Muscle layer of colon (tissue), 2 donors: Measurements from ENCODE around the gene FOXM1.
A peak's percentile ranks its signal among the peaks of the same experiment; 100 is the strongest.

Experiments used
- H3K27ac ChIP-seq: one replicate; pipeline ENCODE4 v1.7.0; 2013; ENCODE audit warnings: low read depth, mild to moderate bottlenecking, low read length, moderate library complexity
- H3K27me3 ChIP-seq, 2 donors: one replicate each; pipeline ENCODE4 v1.7.0; 2013; ENCODE audit warnings: low read length in 2 of 2, mild to moderate bottlenecking in 2 of 2; ENCODE audit not compliant: insufficient read depth in 2 of 2, control insufficient read depth in 1 of 2
- H3K36me3 ChIP-seq: one replicate; pipeline ENCODE4 v1.7.0; 2013; ENCODE audit warnings: mild to moderate bottlenecking, low read length; ENCODE audit not compliant: insufficient read depth
- H3K4me1 ChIP-seq: one replicate; pipeline ENCODE4 v1.7.0; 2013; ENCODE audit warnings: mild to moderate bottlenecking, low read length; ENCODE audit not compliant: insufficient read depth
- H3K4me3 ChIP-seq, 2 donors: one replicate each; pipeline ENCODE4 v1.7.0; 2013; ENCODE audit warnings: low read length in 2 of 2, low read depth in 1 of 2, mild to moderate bottlenecking in 1 of 2, moderate library complexity in 1 of 2
- H3K9ac ChIP-seq: one replicate; pipeline ENCODE4 v1.7.0; 2013; ENCODE audit warnings: low read length
- H3K9me3 ChIP-seq: one replicate; pipeline ENCODE4 v1.7.0; 2013; ENCODE audit warnings: mild to moderate bottlenecking, low read length
- donor health status: abdominal sarcoma.
- donor health status: Adenocarcinoma of cecum.

Gene FOXM1

GRCh38 chr12:2877047-2877952 lies at the start of gene FOXM1, which contains the start of gene RHNO1:
Gene FOXM1, minus strand, starts transcription at chr12:2877174. Its CDS starts 2,696 bp downstream, at chr12:2874478.
Gene RHNO1, plus strand, starts transcription at chr12:2877223. Its CDS starts 8,144 bp downstream, at chr12:2885367.
- no peaks in the 10 kb centered on the region for H3K9me3 ChIP-seq
- H3K4me3 ChIP-seq, result peak within 1 kb of the TSS; percentile 74 to 83
- H3K27me3 ChIP-seq, result no peaks in the 10 kb centered on the region
- no peaks in the 10 kb centered on the region for H3K36me3 ChIP-seq
- H3K4me1 ChIP-seq, result peaks cover 15% of the 10 kb centered on the region
- peak within 1 kb of the TSS; percentile 90 for H3K27ac ChIP-seq
- H3K9ac ChIP-seq, result peak within 1 kb of the TSS; percentile 52

- Histone ChIP-seq H3K9me3 (no peaks in the 10 kb centered on the region), H3K27me3 (no peaks in the 10 kb centered on the region), H3K4me1 (no peaks in the 10 kb centered on the region), H3K4me3 (no peak overlapping the region), H3K36me3 (peaks cover 38% of the 10 kb centered on the region), H3K27ac (no peak overlapping the region), H3K9ac (no peak overlapping the region)
These were observed 48.5 kb upstream of the FOXM1 start for GRCh38 chr12:2925322-2925995.

- H3K27ac ChIP-seq, result no peak overlapping the region
- no peaks in the 10 kb centered on the region for H3K4me1 ChIP-seq
- no peak overlapping the region for H3K9ac ChIP-seq
- H3K27me3 ChIP-seq, result no peaks in the 10 kb centered on the region
- H3K9me3 ChIP-seq, result no peaks in the 10 kb centered on the region
- no peak overlapping the region for H3K4me3 ChIP-seq
- H3K36me3 ChIP-seq, result peaks cover 41% of the 10 kb centered on the region
These were observed 47.0 kb upstream of the FOXM1 start for GRCh38 chr12:2924019-2924418.

- H3K27me3 ChIP-seq, result no peaks in the 10 kb centered on the region
- H3K27ac ChIP-seq, result no peak overlapping the region
- no peaks in the 10 kb centered on the region for H3K4me1 ChIP-seq
- no peaks in the 10 kb centered on the region for H3K9me3 ChIP-seq
- no peak overlapping the region for H3K4me3 ChIP-seq
- no peak overlapping the region for H3K9ac ChIP-seq
- H3K36me3 ChIP-seq, result peaks cover 41% of the 10 kb centered on the region
These were observed 46.1 kb upstream of the FOXM1 start for GRCh38 chr12:2923057-2923456.

GRCh38 chr12:2922329-2922728 lies 45.4 kb upstream of the FOXM1 start:
- Histone ChIP-seq H3K27me3 (no peaks in the 10 kb centered on the region), H3K27ac (no peak overlapping the region), H3K4me1 (no peaks in the 10 kb centered on the region), H3K9me3 (no peaks in the 10 kb centered on the region), H3K36me3 (peaks cover 41% of the 10 kb centered on the region), H3K9ac (no peak overlapping the region), H3K4me3 (no peak overlapping the region)

- H3K9me3 ChIP-seq, result no peaks in the 10 kb centered on the region
- peaks cover 42% of the 10 kb centered on the region for H3K36me3 ChIP-seq
- no peak overlapping the region for H3K27ac ChIP-seq
- H3K4me3 ChIP-seq, result no peak overlapping the region
- no peaks in the 10 kb centered on the region for H3K27me3 ChIP-seq
- no peak overlapping the region for H3K9ac ChIP-seq
- no peaks in the 10 kb centered on the region for H3K4me1 ChIP-seq
These were observed 42.3 kb upstream of the FOXM1 start for GRCh38 chr12:2919249-2919648.

GRCh38 chr12:2912216-2912575 lies 35.2 kb upstream of the FOXM1 start:
- H3K36me3 ChIP-seq, result peaks cover 19% of the 10 kb centered on the region
- no peaks in the 10 kb centered on the region for H3K4me1 ChIP-seq
- H3K27me3 ChIP-seq, result no peaks in the 10 kb centered on the region
- H3K27ac ChIP-seq, result no peak overlapping the region
- H3K4me3 ChIP-seq, result no peak overlapping the region
- no peak overlapping the region for H3K9ac ChIP-seq
- H3K9me3 ChIP-seq, result no peaks in the 10 kb centered on the region

- H3K36me3 ChIP-seq, result no peaks in the 10 kb centered on the region
- no peaks in the 10 kb centered on the region for H3K9me3 ChIP-seq
- H3K4me1 ChIP-seq, result peaks cover 10% of the 10 kb centered on the region
- H3K27me3 ChIP-seq, result no peaks in the 10 kb centered on the region
- no peak overlapping the region for H3K9ac ChIP-seq
- no peak overlapping the region for H3K4me3 ChIP-seq
- no peak overlapping the region for H3K27ac ChIP-seq
These were observed 27.3 kb upstream of the FOXM1 start for GRCh38 chr12:2904260-2904659.

GRCh38 chr12:2902272-2902880 lies 25.4 kb upstream of the FOXM1 start:
- Histone ChIP-seq H3K4me3 (no peak overlapping the region), H3K4me1 (peaks cover 10% of the 10 kb centered on the region), H3K9me3 (no peaks in the 10 kb centered on the region), H3K27ac (no peak overlapping the region), H3K36me3 (no peaks in the 10 kb centered on the region), H3K9ac (no peak overlapping the region), H3K27me3 (no peaks in the 10 kb centered on the region)

GRCh38 chr12:2900642-2901041 lies 23.7 kb upstream of the FOXM1 start:
- H3K27me3 ChIP-seq, result no peaks in the 10 kb centered on the region
- peaks cover 17% of the 10 kb centered on the region for H3K4me1 ChIP-seq
- H3K36me3 ChIP-seq, result no peaks in the 10 kb centered on the region
- H3K9ac ChIP-seq, result no peak overlapping the region
- H3K9me3 ChIP-seq, result no peaks in the 10 kb centered on the region
- H3K4me3 ChIP-seq, result no peak overlapping the region
- H3K27ac ChIP-seq, result no peak overlapping the region

GRCh38 chr12:2897418-2897817 lies 20.4 kb upstream of the FOXM1 start:
- H3K4me1 ChIP-seq, result peaks cover 30% of the 10 kb centered on the region
- no peaks in the 10 kb centered on the region for H3K27me3 ChIP-seq
- H3K4me3 ChIP-seq, result no peak overlapping the region
- H3K27ac ChIP-seq, result no peak overlapping the region
- H3K9ac ChIP-seq, result no peak overlapping the region
- no peaks in the 10 kb centered on the region for H3K36me3 ChIP-seq
- H3K9me3 ChIP-seq, result no peaks in the 10 kb centered on the region
